Adipocyte (in vitro differentiated cells): ENCODE results near the gene DGKA.

Experiments
- DNase-seq: peaks from one replicate; pipeline ENCODE4 v3.0.0-alpha.2; 2015; ENCODE audit warnings: low read depth
- H3K27me3 ChIP-seq: replicated peaks from 2 replicates; pipeline ENCODE4 v1.7.0; 2013; ENCODE audit warnings: mild to moderate bottlenecking, low read length, moderate library complexity; ENCODE audit not compliant: control insufficient read depth, insufficient read depth
- H3K36me3 ChIP-seq: 2 replicates; pipeline ENCODE4 v1.7.0; 2013; ENCODE audit warnings: low read length, mild to moderate bottlenecking, moderate library complexity; ENCODE audit not compliant: control insufficient read depth, insufficient read depth, severe bottlenecking
- H3K4me1 ChIP-seq: 2 replicates; pipeline ENCODE4 v1.7.0; 2013; ENCODE audit warnings: mild to moderate bottlenecking, low read length, moderate library complexity; ENCODE audit not compliant: control insufficient read depth, insufficient read depth
- H3K4me3 ChIP-seq: 2 replicates; pipeline ENCODE4 v1.7.0; 2013; ENCODE audit warnings: mild to moderate bottlenecking, low read length, moderate library complexity
- H3K9ac ChIP-seq: 2 replicates; pipeline ENCODE4 v1.7.0; 2013; ENCODE audit warnings: mild to moderate bottlenecking, low read length, moderate library complexity
- H3K9me3 ChIP-seq: 2 replicates; pipeline ENCODE4 v1.7.0; 2013; ENCODE audit warnings: mild to moderate bottlenecking, low read length, moderate library complexity; ENCODE audit not compliant: control insufficient read depth

DGKA gene

DNA sequence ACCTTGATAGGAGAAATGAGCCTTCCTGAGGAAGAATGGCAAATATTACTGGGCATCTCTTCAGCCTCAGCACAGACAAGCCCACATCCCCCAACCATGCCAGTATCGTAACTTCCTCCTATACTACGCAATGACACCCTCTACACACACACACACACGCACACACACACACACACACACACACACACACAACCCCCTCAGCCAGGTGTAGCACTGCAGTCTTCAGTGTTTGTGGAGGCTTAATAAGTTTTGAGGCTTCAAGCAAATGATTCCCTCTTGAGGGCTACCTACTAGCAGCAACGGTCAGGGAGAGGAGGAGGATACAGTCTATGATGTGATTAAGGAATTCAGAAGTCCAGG is 1.6 kb downstream of the DGKA start:
- H3K9ac ChIP-seq = peak overlapping the region; percentile 85
- no peaks in the 10 kb centered on the region for H3K9me3 ChIP-seq
- peak overlapping the region; percentile 86 for H3K4me3 ChIP-seq
- no peaks in the 10 kb centered on the region for H3K27me3 ChIP-seq
- no peaks in the 10 kb centered on the region for H3K36me3 ChIP-seq
- peaks cover 51% of the 10 kb centered on the region for H3K4me1 ChIP-seq
- DNase-seq = peak; percentile 44

DNA sequence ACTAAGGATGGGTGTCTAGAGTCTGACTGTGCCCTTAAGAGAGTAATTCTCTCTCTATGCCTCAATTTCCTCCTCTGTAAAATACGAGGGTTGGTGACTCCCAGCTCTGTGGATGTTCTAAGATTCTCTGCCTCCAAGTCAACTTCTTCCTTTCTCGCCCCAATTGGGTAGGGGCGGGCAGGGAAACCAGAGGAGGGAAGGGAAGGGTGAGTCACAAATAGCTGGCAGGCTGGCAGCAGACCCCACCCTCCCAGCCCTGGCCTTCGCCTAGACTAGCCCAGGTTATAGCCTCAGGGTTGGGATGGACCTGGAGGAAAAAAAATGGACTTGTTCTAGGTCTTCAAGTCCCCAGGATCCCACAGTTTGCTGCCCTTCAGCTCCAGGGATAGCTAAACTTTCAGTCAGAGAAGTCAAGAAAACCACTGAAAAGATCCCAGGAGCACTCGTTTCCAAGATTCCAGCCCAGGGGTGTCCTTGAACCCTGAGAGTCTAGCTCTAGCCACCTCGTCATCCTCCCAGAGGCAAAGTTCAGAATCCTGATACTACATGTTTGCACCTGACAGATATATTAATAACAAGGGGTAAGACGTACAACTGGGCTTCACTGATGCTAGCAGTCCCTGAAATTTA is 2.3 kb downstream of the DGKA start:
- no peaks in the 10 kb centered on the region for H3K9me3 ChIP-seq
- H3K4me1 ChIP-seq = peaks cover 48% of the 10 kb centered on the region
- peak overlapping the region; percentile 85 for H3K9ac ChIP-seq
- H3K27me3 ChIP-seq = no peaks in the 10 kb centered on the region
- no peaks in the 10 kb centered on the region for H3K36me3 ChIP-seq
- peak; percentile 85 for DNase-seq
- peak overlapping the region; percentile 86 for H3K4me3 ChIP-seq

DNA sequence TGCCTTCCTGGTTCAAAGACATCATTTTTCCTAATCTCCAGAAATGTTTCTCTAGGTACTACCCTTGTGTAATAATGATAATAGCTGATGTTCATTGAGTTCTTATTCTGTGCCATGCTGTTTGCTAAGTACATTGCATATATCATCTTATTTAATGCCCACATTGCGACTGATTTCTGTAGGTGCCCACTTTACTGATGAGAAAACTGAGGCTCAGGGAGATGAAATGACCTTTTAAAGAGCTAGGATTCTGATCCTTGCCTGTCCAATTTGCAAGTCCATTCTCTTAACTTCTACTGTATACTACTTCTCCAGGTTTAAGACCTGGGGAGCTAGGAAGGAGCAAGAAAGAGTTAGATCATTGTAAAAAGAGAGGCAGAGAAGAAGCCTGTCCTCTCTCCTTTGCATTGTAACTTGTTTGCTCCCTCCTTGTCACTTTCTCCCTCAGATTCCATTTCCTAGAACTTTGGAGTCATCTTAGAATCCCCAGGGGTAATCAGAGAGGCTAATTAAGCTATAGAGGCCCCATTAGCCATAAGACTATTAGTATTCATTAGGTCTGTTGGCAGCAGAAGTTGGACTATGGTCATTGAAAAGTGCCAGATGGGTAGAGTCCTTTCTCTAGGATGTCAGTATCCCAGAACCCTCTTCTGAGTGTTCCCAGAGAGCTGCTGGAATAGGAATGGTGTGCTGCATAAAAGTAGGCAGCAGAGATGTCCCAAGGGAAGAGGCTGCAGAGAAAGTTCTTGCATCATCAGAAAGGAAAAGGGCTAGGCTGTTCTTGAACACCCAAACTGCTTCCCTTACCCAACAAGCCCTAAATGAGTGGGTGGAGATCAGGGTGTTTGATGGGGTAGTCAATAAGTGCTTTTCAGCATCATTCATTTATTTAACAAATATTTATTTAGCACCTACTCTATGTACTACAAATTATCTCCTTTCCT is 3.1 kb downstream of the DGKA start:
- H3K4me3 ChIP-seq = no peak overlapping the region
- no peaks in the 10 kb centered on the region for H3K36me3 ChIP-seq
- peaks cover 46% of the 10 kb centered on the region for H3K4me1 ChIP-seq
- H3K9ac ChIP-seq = no peak overlapping the region
- H3K9me3 ChIP-seq = no peaks in the 10 kb centered on the region
- DNase-seq = peak; percentile 64
- H3K27me3 ChIP-seq = no peaks in the 10 kb centered on the region

- Histone ChIP-seq H3K9me3 (no peaks in the 10 kb centered on the region), H3K36me3 (no peaks in the 10 kb centered on the region), H3K9ac (no peak overlapping the region), H3K4me3 (no peak overlapping the region), H3K4me1 (peaks cover 39% of the 10 kb centered on the region), H3K27me3 (no peaks in the 10 kb centered on the region)
- no peak for DNase-seq
Measured at GRCh38 chr12:55934773-55935172, 3.8 kb downstream of the DGKA start.

- Histone ChIP-seq H3K27me3 (no peaks in the 10 kb centered on the region), H3K4me1 (peaks cover 34% of the 10 kb centered on the region), H3K9ac (peak overlapping the region; percentile 43), H3K4me3 (peak overlapping the region; percentile 74), H3K9me3 (no peaks in the 10 kb centered on the region), H3K36me3 (no peaks in the 10 kb centered on the region)
- no peak for DNase-seq
Measured at GRCh38 chr12:55935738-55936151, 4.8 kb downstream of the DGKA start.

- Histone ChIP-seq H3K4me3 (no peak overlapping the region), H3K9me3 (no peaks in the 10 kb centered on the region), H3K4me1 (peaks cover 18% of the 10 kb centered on the region), H3K27me3 (no peaks in the 10 kb centered on the region), H3K9ac (no peak overlapping the region), H3K36me3 (peaks cover 2% of the 10 kb centered on the region)
- DNase-seq = no peak
Measured at GRCh38 chr12:55937981-55938380, 7.0 kb downstream of the DGKA start.

- Histone ChIP-seq H3K9me3 (no peaks in the 10 kb centered on the region), H3K9ac (no peak overlapping the region), H3K4me1 (peaks cover 11% of the 10 kb centered on the region), H3K4me3 (no peak overlapping the region), H3K36me3 (peaks cover 3% of the 10 kb centered on the region), H3K27me3 (no peaks in the 10 kb centered on the region)
- no peak for DNase-seq
Measured at GRCh38 chr12:55938826-55939501, 8.0 kb downstream of the DGKA start.

GRCh38 chr12:55940065-55940732 is 9.2 kb downstream of the DGKA start:
- peaks cover 9% of the 10 kb centered on the region for H3K36me3 ChIP-seq
- H3K27me3 ChIP-seq = no peaks in the 10 kb centered on the region
- peak overlapping the region; percentile 45 for H3K9ac ChIP-seq
- DNase-seq = peak; percentile 94
- H3K9me3 ChIP-seq = no peaks in the 10 kb centered on the region
- H3K4me1 ChIP-seq = no peaks in the 10 kb centered on the region
- no peak overlapping the region for H3K4me3 ChIP-seq

- H3K4me1 ChIP-seq = no peaks in the 10 kb centered on the region
- peaks cover 9% of the 10 kb centered on the region for H3K36me3 ChIP-seq
- no peaks in the 10 kb centered on the region for H3K27me3 ChIP-seq
- H3K4me3 ChIP-seq = no peak overlapping the region
- H3K9ac ChIP-seq = no peak overlapping the region
- H3K9me3 ChIP-seq = no peaks in the 10 kb centered on the region
- no peak for DNase-seq
Measured at GRCh38 chr12:55942055-55942454, 11.1 kb downstream of the DGKA start.

DNA sequence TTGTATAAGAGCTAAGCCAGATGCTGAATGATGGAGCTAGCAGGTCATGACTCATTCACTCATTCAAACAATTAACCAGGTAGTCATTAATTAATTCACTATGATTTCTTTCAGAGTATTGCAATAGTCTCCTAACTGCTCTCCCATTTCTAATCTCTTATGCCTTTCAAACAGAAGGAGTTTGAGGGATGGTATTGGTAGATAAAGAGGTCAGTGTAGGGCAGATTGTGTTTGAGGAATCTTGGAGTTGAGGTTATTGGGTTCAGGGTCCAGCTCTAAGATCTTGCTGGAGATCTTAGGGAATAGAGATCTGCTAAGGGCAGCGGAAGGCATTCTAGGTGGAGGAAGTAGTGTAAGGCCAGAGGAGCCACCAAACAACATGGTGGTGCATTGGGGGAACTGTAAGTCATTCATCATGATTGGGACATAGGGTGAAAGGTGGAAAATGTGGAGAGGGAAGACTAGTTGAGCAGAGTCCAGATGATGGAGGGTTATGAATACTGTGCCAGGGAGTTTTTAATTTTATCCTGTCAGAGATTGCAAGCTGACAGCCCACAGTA is 11.7 kb downstream of the DGKA start:
- H3K9me3 ChIP-seq = no peaks in the 10 kb centered on the region
- H3K4me1 ChIP-seq = no peaks in the 10 kb centered on the region
- no peak for DNase-seq
- peaks cover 9% of the 10 kb centered on the region for H3K36me3 ChIP-seq
- H3K4me3 ChIP-seq = no peak overlapping the region
- no peaks in the 10 kb centered on the region for H3K27me3 ChIP-seq
- no peak overlapping the region for H3K9ac ChIP-seq
